AG08395 (cell line): ENCODE data around the gene NBPF3.

Experiments
- DNase-seq: peaks from one replicate; pipeline ENCODE4 v3.0.0; 2012; ENCODE audit warnings: mixed read lengths, low spot score

NBPF3 gene

DNA sequence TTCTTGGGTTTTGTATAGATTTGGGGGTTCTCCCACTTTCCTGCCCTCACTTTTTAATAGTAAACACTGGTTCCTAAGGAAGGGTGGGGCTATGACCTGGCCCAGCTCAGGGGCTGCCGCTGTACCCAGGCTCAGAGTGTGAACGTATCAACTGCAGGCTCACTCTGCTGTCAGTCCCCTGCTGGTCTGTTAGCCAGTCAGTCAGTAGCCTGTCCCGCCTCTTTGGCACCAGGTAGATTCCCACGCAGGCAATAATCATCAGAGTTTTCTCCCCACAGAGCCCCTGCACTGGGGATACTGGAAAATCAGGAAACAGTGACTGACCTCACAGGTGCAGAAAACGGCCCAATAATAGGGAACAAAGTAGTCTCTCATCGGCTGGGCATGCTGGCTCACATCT, 54.3 kb downstream of the NBPF3 start:
- DNase-seq, result no peak

DNA sequence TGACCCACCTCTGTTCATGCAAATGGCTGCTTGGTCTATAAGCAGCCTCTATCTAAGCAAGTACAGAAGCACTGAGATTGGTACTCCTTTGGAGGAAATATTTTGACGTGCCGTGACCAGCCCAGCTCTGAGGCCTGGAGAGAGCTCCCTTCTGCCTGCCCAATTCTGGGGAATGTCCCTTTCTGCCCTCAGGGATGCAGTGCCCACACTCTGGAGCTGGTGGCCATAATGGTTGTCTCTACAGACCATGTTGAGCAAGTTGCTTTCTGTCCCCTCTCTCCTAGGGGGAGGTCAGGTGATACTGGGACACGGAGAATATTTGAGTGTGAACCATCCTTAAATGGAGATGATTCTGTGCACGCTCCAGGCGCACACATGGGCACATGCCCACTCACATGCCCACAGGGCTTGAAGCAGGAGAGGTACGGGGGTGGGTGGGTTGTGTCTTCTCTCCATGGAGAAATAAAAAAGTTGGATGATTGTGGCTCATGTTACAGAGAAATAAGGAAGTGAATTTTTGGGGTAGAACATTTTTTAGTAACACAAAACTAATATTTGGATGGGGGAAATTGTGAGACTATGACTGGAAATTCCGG, 55.4 kb downstream of the NBPF3 start:
- DNase-seq, result no peak

- DNase-seq, result no peak
Measured at GRCh38 chr1:21496063-21496462, 56.1 kb downstream of the NBPF3 start.

GRCh38 chr1:21496886-21497285, 56.9 kb downstream of the NBPF3 start:
- DNase-seq, result no peak

DNA sequence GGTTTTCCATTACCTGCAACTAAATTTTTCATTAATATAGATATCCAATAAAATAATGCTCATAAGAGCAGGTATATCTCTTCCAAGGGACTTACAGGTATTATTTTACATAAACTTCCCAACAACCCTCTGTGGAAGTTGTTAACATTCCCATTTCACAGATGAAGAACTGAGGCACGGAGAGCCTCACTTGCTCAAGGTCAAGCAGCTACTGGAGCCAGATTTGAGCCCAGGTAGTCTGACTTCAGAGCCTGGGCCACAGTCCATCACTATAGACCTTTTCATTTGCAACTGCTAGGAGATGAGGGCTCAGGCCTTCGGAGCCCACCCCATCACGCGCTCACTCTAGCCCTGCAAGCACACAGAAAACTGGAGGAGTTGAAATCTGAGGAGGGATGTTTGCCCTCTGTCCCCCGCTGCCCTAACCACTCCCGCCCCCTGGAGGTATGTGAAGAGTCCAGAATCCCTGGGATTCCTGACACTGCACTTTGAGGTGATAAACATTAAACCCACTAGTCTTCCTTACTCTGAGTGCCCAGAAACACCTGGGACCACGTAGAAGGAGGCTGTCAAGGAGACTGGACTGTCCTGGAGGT, 57.6 kb downstream of the NBPF3 start:
- DNase-seq, result no peak

GRCh38 chr1:21499283-21499950, 59.5 kb downstream of the NBPF3 start:
- no peak for DNase-seq

- DNase-seq, result no peak
Measured at GRCh38 chr1:21503706-21504377, 63.9 kb downstream of the NBPF3 start.

DNA sequence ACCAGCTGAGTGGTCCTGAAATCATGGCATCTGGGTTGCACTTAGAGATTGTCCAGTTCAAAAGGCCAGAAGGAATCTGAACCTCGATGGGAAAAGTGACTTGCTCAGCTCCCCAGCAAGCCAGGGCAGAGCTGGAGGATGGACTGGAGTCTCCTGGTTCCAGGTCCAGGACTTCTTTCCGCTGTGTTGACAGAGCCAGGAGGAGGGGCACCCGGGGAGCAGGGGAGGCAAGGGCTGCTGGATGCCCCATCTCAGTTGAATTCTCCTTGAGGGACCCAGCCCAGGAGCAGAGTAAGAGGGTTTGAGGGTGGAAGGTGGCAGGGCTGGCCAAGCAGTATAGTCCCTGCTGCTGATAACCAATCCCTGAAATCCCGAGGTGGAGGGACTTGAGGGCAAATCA, 66.9 kb downstream of the NBPF3 start:
- no peak for DNase-seq

GRCh38 chr1:21507511-21508270, 67.8 kb downstream of the NBPF3 start:
- no peak for DNase-seq

- peak; percentile 71 for DNase-seq
Measured at GRCh38 chr1:21508580-21509350, 68.8 kb downstream of the NBPF3 start.

DNA sequence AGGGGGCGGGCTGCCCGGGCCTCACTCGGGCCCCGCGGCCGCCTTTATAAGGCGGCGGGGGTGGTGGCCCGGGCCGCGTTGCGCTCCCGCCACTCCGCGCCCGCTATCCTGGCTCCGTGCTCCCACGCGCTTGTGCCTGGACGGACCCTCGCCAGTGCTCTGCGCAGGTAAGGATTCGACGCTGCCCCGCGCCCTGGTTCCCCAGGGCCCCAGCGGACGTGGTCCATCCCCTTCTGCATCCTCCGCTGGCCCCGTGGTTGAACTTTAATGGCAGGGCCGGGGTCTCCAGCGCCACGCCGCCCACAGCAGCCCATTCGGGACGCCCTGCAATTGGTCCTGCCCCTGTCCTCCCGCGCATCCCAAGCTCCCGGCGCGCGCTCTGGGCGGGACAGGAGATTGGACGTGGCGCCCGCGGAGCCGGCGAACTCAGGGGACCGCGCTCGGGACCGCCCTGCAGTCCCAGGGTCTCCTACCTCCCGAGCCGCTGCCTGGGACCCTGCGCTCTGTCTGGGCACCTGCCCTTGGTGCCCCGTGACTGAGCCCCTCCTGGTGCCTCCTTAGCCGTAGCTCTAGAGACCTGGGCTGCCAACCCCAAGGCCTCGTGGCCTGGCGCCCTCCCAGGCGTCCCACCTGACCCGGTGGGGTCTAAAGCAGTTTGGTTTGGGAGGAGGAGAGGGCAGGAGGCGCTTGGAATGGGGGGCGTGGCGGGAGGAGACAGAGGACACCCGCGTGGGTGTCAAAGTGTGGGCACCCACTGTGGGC, 69.6 kb downstream of the NBPF3 start, which contains the start of gene ALPL:
Gene ALPL, plus strand, starts transcription at position 73 of the 762 bp plus-strand sequence. CDS start 44,659 bp downstream, outside the sequence.
- no peak for DNase-seq

GRCh38 chr1:21510113-21510493, 70.2 kb downstream of the NBPF3 start:
- DNase-seq, result no peak

DNA sequence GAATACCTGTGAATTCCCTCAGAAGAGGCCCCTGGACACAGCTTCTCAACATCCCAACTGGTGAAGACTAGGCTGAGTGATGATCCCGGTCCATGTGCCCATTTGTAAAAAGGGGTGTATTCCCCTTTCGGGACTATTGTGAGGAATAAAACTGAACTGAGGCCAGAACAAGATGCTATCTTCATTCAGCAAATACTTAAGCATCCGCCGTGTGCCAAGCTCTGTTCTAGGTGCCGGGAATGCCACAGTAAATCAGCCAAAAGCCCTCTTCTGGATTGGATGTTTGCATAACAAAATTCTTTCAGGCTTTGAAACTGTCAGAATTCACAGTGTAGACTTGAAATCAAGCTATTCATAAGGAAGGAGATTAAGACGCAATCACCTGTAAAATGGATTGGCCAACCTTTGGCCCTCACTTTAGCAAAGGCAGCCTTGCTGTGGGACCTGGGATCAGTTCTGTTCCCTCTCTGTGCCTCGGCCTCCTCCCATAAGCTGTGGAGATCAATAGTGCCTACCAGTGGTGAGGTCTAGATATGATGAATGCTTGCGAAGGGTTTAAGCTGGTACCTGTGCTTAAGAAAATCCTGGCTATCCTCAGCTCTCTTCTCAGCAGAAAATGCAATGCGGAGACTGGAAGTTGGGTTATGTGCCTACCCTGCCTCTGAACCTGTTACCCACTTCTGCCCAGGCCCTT, 71.1 kb downstream of the NBPF3 start:
- DNase-seq, result no peak

DNA sequence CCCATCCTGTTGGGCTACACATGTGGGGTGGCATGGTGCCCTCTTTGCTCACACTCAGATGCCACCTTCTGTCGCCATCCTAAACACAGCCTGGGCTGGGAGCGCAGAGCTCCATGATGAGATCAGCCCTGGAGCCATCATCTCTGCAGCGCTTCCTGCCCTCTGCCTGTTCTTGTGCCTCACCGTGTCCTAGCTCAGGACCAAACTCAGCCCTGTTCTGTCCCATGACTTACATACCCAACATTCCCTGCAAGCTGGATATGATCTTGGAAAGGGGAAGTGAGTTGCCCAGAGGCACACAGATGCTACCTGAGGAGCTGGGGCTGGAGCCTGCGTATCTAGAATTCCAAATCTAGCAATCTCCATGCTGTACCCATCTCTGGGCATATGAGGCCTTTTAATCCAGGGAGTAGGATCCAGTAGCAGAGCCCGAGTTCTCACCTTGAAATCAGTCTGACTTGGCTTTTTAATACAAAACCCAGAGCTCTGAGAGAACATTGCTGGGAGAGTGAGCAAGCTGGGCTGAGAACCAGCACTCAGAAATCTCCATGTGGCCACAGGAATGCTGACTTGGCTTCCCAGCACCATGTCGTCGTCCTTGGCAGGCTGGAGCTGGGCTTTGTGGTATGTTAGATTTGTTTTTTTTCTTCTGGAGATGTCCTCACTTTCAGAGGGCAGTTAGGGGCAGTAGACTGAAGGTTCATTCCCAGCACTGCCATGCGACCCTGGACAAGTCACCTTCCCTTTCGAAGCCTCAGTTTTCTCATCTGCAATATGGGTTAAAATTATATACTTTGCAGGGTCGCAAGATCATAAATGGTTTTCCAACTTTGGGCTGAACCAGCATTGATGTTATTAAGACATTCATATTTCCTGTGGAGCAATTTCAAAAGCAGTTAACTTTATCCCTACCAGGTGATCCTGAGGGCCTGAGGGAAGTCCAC, 71.9 kb downstream of the NBPF3 start:
- DNase-seq, result peak; percentile 97

- no peak for DNase-seq
Measured at GRCh38 chr1:21514245-21514644, 74.3 kb downstream of the NBPF3 start.

DNA sequence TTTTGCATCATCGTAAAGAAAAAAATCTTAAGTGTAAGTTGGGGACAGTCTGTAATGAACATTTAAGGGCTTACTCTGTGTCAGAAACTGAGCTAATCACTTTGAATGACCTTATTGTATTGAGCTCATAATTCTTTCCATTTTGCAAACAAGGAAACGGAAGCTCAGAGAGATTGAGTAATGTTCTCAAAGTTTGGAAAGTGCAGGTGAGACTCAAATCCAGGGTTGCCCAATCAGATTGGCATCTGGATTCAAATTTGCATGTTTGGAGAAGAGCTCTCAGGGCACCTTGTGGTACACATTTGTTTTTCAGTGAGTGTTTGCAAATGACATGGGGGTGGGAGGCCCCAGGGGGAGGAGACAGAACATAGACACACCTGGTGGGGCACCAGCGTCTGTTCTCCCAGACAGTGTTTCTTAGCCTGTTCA, 77.2 kb downstream of the NBPF3 start:
- DNase-seq, result no peak

GRCh38 chr1:21517660-21518480, 77.9 kb downstream of the NBPF3 start:
- DNase-seq, result no peak
